Urothelium cell line (cell line): ENCODE measurements around the gene FAM83C.

ENCODE experiments used
- DNase-seq: peaks from one replicate; pipeline ENCODE4 v3.0.0; 2011; ENCODE audit warnings: low spot score, mixed read lengths
- FAIRE-seq: peaks from 2 replicates; lab custom pipeline; 2011; peaks lifted over from hg19 to GRCh38; lab: Jason Lieb, UNC

The FAM83C gene

GRCh38 chr20:35284992-35285805 is 7.0 kb downstream of the FAM83C start:
- no peak for FAIRE-seq

DNA sequence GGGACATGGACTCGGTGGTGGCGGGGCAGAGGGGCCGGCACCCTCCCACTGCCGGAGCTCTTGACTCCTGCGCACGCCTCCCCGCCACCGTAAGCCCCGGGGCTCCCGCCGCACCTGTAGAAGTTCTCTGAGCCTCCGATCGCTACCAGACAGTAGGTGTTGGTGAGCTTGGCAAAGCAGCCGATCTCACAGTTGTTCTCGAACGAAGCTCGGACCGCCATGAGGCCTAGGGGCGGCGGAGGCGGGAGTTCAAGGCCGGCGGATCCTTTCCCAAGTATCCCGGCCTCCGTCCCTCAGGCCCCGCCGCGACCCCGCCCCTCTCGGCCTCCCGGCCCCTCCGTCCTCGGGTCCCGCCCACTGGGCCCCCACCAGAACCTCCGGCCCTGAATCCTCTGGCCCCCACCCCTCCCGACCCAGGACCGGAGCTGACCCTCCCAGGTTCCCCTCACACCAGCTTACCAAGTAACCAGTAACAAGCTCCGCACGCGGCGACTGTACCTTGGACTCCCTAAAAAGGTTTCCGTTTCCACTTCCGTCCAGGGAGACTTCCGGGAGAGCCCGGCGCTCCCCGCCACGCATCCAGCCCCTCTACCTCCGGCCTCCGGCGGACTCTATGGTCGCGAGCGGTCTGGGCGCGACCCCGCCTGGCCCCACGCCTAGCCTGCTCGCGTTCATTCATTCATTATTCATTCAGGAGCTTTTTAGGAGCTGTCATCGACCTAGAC is 7.8 kb downstream of the FAM83C start, which contains the start of gene EIF6:
Gene EIF6, minus strand, starts transcription at position 506 of the 725 bp plus-strand sequence. Its CDS starts 285 bp downstream, at position 221.
- no peak for FAIRE-seq
- DNase-seq = peak; percentile 94

More at GRCh38 chr20:35284992-35285805, 7.0 kb downstream of the FAM83C start:
- no peak for DNase-seq

GRCh38 chr20:35283441-35284266 is 8.6 kb downstream of the FAM83C start:
- FAIRE-seq = no peak

DNA sequence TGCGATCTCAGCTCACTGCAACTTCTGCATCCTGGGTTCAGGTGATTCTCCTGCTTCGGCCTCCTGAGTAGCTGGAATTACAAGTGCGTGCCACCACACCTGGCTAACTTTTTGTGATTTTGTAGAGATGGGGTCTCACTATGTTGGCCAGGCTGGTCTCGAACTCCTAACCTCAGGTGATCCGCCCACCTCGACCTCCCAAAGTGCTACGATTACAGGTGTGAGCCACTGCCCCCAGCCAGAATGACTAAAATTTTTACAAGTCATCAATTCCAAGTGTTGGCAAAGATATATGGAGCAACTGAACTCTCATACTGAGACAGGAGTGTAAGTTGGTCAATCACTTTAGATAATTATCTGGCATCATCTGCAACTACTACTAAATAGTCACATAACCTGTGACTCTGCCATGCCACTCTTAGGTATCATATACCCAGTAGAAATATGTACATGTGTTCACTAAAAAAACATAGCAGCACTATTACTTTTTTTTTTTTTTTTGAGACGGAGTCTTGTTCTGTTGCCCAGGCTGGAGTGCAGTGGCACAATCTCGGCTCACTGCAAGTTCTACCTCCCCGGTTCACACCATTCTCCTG is 10.6 kb downstream of the FAM83C start:
- DNase-seq (no peak), FAIRE-seq (no peak)

More at GRCh38 chr20:35283441-35284266, 8.6 kb downstream of the FAM83C start:
- DNase-seq = no peak

- no peak for FAIRE-seq
Observed at GRCh38 chr20:35280523-35280922, 11.7 kb downstream of the FAM83C start.

DNA sequence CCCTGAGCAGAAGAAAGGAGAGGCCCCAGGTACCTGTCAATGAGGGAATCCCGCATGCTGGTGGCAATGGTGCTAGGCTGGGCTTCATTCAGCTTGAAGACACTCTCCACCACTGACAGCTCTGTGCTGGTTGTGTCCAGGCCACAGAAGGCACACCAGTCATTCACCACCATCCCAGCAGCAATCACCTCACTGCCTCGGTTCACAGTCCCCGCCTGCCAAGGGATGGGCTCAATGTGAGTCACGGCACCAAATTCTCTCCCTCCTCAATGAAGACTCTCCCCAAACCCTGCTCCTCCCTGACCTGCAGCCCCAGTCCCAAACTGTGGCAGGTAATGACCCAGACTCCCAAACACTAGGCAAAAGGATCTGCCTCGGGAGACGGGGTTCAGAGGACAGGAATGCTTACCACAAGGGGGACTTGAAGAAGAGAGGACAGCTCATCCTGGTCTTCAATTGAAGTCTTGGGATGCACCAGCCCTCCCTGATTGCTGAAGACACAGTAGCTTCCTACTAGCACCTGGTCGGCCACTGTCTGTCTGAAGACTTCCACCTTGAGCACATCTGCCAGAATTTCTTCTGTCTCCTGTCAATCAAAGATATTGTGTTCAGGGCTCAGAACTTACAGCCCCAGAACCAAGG is 12.6 kb downstream of the FAM83C start:
- FAIRE-seq (no peak), DNase-seq (no peak)

More at GRCh38 chr20:35280523-35280922, 11.7 kb downstream of the FAM83C start:
- DNase-seq = no peak

DNA sequence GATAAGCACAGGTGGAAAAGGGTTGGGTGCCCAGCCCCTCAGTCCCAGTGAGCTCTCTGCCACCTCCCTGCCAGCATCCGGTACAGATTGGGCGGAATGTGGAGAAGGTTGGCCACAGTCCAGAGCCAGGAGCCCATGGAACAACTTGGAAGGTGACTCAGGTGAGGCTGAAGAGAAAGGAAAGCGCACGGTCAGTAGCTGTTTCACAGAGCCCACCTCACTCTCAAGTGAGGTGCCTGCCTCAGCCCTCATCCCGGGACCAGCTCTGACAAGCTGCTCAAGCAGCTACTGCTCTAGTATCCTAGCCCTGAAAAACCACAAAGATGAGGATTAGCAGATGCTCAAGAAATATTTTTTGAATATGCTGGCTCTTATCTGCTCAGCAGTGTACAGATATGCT is 13.2 kb downstream of the FAM83C start:
- DNase-seq (no peak), FAIRE-seq (no peak)

DNA sequence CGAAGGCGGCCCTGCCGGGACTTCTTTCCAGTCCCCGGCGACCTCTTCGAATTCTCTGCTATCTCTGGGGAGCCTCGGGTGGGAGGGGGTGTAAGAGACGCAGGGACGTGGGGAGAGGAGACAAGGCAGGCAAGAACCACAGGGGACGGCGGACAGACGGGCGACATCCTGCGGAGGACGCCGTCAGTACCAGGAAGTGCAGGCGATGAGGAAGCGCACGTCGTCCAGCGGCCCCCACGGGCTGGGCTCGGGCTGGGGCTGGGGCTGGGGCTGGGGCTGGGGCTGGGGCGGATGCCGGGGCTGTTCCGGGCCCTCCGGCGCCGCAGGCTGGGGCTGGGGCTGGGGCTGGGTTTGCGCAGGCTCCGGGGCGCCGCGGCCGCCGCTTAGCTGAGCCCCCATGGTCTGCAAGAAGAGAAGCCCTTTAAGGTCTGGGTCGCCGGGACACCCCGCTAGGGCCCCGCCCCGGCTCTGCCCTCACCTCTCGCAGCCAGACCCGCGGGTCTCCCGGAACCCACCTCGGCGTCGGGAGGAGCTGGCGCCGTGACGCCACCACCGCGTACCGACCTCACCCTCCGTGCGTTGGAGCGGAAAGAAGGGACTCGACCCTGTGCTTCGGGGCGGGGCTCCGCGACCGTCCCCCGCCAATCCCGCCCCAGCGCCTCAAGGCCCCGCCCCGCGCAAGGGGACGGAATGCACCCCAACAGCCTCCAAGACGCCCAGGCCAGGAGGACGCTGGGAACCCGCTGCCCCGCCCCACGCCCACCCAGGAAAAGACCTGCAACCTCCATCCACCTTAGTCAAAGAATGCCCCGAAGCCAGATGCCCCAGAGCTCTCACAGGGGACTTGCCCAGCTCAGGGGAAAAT is 14.5 kb downstream of the FAM83C start, which contains the start of gene MMP24OS:
Gene MMP24OS, minus strand, starts transcription at position 592 of the 865 bp plus-strand sequence. Its CDS starts 193 bp downstream, at position 399.
- DNase-seq = no peak

DNA sequence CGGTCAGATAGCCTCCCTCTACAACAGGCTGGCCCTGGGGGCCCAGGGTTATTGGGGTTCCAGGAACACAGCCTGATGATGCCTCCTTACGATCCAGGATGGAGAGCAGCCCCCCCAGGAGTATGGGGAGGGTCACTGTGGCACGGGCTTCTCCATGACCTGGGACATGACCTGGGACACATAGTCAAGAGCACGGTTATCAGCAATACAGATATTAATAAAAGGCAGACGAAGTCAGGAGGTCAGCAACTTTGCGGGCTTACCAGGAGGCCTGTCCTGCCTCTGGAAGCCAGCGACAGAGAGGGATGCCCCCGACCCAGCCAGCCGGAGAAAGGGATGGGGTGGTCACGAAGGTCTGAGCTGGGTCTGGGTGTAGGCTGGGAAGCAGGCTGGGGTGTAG is 15.1 kb downstream of the FAM83C start:
- FAIRE-seq (no peak), DNase-seq (no peak)

More for the DNA sequence above, 14.5 kb downstream of the FAM83C start, which contains the start of gene MMP24OS:
- FAIRE-seq = no peak

DNA sequence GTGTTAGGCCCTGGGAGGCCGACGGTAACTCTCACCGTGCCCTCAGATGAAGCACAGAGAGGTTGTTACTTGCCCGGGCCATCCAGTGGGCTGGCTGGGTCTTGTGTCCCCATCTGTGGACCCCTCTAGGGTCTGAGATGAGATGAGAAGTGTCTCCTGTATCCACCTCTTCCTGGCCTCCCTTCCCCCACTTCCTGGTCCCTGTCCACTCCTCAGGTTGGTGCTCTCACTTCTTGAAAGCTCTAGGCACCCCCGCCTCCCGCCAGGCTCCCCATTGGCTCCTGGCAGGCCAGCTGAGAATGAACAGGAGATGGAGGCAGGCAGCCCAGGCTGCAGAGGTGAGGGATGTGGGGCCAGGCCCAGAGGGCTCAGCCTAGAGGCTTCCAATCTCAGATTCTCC is 15.8 kb downstream of the FAM83C start:
- DNase-seq = no peak
- no peak for FAIRE-seq

DNA sequence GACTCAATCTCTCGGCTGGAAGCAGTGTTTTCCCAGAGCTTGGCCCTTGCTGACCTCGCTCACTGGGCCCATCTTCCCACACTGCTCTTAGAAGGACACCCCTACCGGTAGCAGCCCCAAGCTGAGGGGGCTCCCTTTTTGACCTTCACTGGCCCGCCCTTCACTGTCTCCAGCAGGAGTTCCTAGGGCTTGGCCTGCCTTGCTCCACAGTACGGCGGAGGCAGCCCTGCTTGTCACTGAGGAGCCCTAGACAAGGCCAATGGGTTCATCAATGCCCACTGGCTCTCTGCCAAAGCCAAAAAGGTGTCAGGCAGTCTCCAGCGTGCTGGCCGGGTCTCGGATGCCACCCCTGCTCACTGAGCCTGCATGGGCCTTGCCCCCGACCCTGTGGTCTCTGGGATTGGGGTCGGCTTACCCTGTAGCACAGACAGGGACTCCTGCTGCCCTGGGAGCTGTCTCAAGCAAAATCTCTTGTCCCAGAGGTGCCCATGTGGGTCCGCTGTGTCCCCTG is 16.4 kb downstream of the FAM83C start:
- FAIRE-seq (no peak), DNase-seq (no peak)

- DNase-seq (no peak), FAIRE-seq (no peak)
Observed at GRCh38 chr20:35274172-35275092, 17.8 kb downstream of the FAM83C start.

GRCh38 chr20:35273449-35274171 is 18.6 kb downstream of the FAM83C start:
- DNase-seq = no peak
- FAIRE-seq = no peak

GRCh38 chr20:35271904-35272303 is 20.3 kb downstream of the FAM83C start:
- DNase-seq (no peak), FAIRE-seq (no peak)

GRCh38 chr20:35271073-35271882 is 20.9 kb downstream of the FAM83C start:
- FAIRE-seq (no peak), DNase-seq (no peak)
